Measurements from ENCODE around the gene GSTP1. TPM values are rescaled to one million over a fixed set of nuclear protein-coding genes. Genes with fewer than 3 reads are reported as not detected.

Gene GSTP1
- total RNA-seq, 1 experiment from 2014 or later = 570 TPM

DNA sequence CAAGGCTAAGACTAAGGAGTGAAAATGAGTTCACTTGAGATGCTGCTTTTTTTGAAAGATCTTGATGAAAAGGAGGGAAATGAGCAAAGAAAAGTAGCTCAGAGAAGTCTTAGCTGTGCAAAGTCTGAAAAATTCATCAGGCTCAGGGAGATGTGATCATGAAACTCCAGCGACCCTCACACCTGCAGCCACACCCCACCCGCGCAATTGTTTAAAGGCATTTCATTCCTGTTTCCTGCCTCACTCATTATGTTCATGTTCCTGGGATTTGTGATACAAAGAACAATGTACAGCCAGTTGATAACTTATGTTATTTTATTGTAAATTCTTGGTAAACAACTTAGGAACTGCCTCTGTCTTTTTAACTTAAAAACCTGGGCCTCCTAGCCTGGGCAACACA, 8.7 kb upstream of the GSTP1 start:
- TF ChIP-seq, protein P1, sequence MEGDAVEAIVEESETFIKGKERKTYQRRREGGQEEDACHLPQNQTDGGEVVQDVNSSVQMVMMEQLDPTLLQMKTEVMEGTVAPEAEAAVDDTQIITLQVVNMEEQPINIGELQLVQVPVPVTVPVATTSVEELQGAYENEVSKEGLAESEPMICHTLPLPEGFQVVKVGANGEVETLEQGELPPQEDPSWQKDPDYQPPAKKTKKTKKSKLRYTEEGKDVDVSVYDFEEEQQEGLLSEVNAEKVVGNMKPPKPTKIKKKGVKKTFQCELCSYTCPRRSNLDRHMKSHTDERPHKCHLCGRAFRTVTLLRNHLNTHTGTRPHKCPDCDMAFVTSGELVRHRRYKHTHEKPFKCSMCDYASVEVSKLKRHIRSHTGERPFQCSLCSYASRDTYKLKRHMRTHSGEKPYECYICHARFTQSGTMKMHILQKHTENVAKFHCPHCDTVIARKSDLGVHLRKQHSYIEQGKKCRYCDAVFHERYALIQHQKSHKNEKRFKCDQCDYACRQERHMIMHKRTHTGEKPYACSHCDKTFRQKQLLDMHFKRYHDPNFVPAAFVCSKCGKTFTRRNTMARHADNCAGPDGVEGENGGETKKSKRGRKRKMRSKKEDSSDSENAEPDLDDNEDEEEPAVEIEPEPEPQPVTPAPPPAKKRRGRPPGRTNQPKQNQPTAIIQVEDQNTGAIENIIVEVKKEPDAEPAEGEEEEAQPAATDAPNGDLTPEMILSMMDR (IDR thresholded peaks at IDR 0.05) = no peak
- TF ChIP-seq, protein P2, sequence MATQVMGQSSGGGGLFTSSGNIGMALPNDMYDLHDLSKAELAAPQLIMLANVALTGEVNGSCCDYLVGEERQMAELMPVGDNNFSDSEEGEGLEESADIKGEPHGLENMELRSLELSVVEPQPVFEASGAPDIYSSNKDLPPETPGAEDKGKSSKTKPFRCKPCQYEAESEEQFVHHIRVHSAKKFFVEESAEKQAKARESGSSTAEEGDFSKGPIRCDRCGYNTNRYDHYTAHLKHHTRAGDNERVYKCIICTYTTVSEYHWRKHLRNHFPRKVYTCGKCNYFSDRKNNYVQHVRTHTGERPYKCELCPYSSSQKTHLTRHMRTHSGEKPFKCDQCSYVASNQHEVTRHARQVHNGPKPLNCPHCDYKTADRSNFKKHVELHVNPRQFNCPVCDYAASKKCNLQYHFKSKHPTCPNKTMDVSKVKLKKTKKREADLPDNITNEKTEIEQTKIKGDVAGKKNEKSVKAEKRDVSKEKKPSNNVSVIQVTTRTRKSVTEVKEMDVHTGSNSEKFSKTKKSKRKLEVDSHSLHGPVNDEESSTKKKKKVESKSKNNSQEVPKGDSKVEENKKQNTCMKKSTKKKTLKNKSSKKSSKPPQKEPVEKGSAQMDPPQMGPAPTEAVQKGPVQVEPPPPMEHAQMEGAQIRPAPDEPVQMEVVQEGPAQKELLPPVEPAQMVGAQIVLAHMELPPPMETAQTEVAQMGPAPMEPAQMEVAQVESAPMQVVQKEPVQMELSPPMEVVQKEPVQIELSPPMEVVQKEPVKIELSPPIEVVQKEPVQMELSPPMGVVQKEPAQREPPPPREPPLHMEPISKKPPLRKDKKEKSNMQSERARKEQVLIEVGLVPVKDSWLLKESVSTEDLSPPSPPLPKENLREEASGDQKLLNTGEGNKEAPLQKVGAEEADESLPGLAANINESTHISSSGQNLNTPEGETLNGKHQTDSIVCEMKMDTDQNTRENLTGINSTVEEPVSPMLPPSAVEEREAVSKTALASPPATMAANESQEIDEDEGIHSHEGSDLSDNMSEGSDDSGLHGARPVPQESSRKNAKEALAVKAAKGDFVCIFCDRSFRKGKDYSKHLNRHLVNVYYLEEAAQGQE (IDR thresholded peaks at IDR 0.05; ENCODE audit: insufficient read depth in 1 of 2, low read depth in 2 of 2, low read length in 1 of 2) = no peak
- no peak for TF ChIP-seq SIN3A (IDR thresholded peaks at IDR 0.05; ENCODE audit: borderline replicate concordance, insufficient read depth, low read depth, low read length)
- Histone ChIP-seq H3K36me3 (ENCODE audit: control insufficient read depth, insufficient read depth, low read length) (no peaks in the 10 kb centered on the region), H3K27me3 (ENCODE audit: control insufficient read depth, insufficient read depth, low read length) (no peaks in the 10 kb centered on the region; the same call in 1 of the 2 replicates), H3K27ac (ENCODE audit: low read length) (no peak overlapping the region), H3K4me1 (ENCODE audit: control insufficient read depth, insufficient read depth, low read length) (peaks cover 10% of the 10 kb centered on the region), H3K4me3 (ENCODE audit: low read depth in 2 of 2, low read length in 2 of 2) (no peak overlapping the region), H3K9me3 (ENCODE audit: control insufficient read depth, insufficient read depth, low read depth, low read length) (no peaks in the 10 kb centered on the region; the same call in 1 of the 2 replicates)
- no peak for ATAC-seq
- intact Hi-C loops (cut with micrococcal nuclease; ENCODE audit: unreplicated experiment) = no loop called here
- no TSS peak for BruUV-seq (replicated peaks)
- CTCF ChIA-PET = no interaction called here
- in situ Hi-C loops (cut with HindIII; ENCODE audit: low pct_unique_long_range_greater_than_20kb, low sequenced_read_pairs) = no loop called here
- no peak for DNase-seq (ENCODE audit: low read depth, low spot score)
- POLR2A ChIA-PET = interaction anchor here (0.6 kb wide), 1 partner anchor 86 kb away, joined by 9 read pairs; no protein-coding TSS in a partner anchor

DNA sequence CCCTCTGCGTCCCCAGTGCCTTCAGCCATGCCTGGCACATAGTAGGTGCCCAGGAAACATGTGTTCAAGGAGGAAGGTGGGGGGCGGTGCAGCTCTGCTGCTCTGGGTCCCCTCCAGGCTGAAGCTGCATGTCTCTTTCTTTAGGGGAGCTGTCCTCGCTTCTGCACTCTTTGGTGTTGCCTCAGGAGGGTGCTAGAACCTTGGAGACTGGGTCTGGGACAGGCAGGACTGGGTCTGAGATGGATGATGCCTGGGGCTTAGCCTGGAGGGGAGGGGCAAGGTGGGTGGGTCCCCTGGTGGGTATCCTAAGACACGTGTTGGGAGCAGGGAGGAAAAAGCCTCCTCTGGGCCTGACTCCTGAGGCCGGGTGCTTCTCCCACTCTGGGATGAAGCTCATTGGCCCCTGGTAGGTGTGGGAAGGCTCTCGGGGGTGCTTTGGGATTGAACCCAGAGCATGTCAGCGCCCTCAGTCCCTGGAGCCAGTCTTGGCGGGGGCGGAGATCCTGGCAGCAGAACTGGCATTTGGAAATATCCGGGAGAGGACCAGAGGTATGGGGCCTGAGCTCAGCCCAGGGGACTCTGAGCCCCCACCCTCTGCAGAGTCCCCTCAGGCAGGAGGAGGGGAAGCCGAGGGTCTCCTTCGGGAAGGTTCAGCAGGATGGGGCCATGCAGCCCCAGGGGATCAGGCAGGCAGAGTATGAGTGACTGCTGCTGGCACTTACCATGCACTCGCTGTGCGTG, 6.7 kb upstream of the GSTP1 start:
- ChIA-PET CTCF (interaction anchor here (0.6 to 1.3 kb wide), 2 partner anchors 36 to 69 kb away, joined by 3 read pairs; partner anchors contain the start of gene CDK2AP2), POLR2A (no interaction called here)
- in situ Hi-C loops (cut with HindIII; ENCODE audit: low pct_unique_long_range_greater_than_20kb, low sequenced_read_pairs) = no loop called here
- Histone ChIP-seq H3K27me3 (ENCODE audit: control insufficient read depth, insufficient read depth, low read length) (no peaks in the 10 kb centered on the region; the same call in 1 of the 2 replicates), H3K36me3 (ENCODE audit: control insufficient read depth, insufficient read depth, low read length) (no peaks in the 10 kb centered on the region), H3K27ac (ENCODE audit: low read length) (no peak overlapping the region), H3K4me3 (ENCODE audit: low read depth in 2 of 2, low read length in 2 of 2) (no peak overlapping the region), H3K9me3 (ENCODE audit: control insufficient read depth, insufficient read depth, low read depth, low read length) (no peaks in the 10 kb centered on the region; the same call in 1 of the 2 replicates), H3K4me1 (ENCODE audit: control insufficient read depth, insufficient read depth, low read length) (peaks cover 15% of the 10 kb centered on the region)
- ATAC-seq (no peak), DNase-seq (ENCODE audit: low read depth, low spot score) (no peak)
- intact Hi-C loops (cut with micrococcal nuclease; ENCODE audit: unreplicated experiment) = no loop called here
- no TSS peak for BruUV-seq (replicated peaks)
- TF ChIP-seq, protein P1 (IDR thresholded peaks at IDR 0.05) = no peak
- TF ChIP-seq POLR2AphosphoS5 (IDR thresholded peaks at IDR 0.05; ENCODE audit: low read depth, low read length) (no peak), SIN3A (IDR thresholded peaks at IDR 0.05; ENCODE audit: borderline replicate concordance, insufficient read depth, low read depth, low read length) (no peak), TCF7L2 (IDR thresholded peaks at IDR 0.05; ENCODE audit: low read depth, low read length) (no peak)
- TF ChIP-seq, protein P2 (IDR thresholded peaks at IDR 0.05; ENCODE audit: insufficient read depth in 1 of 2, low read depth in 2 of 2, low read length in 1 of 2) = no peak
